GM23338 (cell line): ENCODE measurements around the gene GHRL. TPM values are rescaled to one million over a fixed set of nuclear protein-coding genes. Genes with fewer than 3 reads are reported as not detected.

Experiments
- ATAC-seq: fragments of 200-7000 bp; cut with Tn5 transposase; 3 replicates; pipeline ENCODE4 v1.9.1; 2020
- DNase-seq: peaks from one replicate; pipeline ENCODE4 v3.0.0-alpha.2; 2015; ENCODE audit warnings: low spot score
- H2AFZ ChIP-seq: fragments of 200-600 bp; sonication (generic); 2 replicates; pipeline ENCODE4 v1.8.0; 2016; ENCODE audit warnings: antibody characterized with exemption, mild to moderate bottlenecking, moderate library complexity
- H3F3A ChIP-seq: fragments of 200-600 bp; sonication (generic); replicated peaks from 2 replicates; pipeline ENCODE4 v1.8.0; 2017; ENCODE audit warnings: antibody characterized with exemption, mixed run types, low read depth
- H3K27ac ChIP-seq: fragments of 200-600 bp; sonication (generic); 2 replicates; pipeline ENCODE4 v1.6.1; 2016; ENCODE audit warnings: low read depth
- H3K27me3 ChIP-seq: fragments of 200-600 bp; sonication (generic); 2 replicates; pipeline ENCODE4 v1.8.0; 2016; ENCODE audit warnings: mild to moderate bottlenecking, mixed run types, moderate library complexity; ENCODE audit not compliant: insufficient read depth
- H3K36me3 ChIP-seq: fragments of 200-600 bp; sonication (generic); 2 replicates; pipeline ENCODE4 v1.8.0; 2016; ENCODE audit warnings: mild to moderate bottlenecking; ENCODE audit not compliant: insufficient read depth
- H3K4me1 ChIP-seq: fragments of 200-600 bp; sonication (generic); 2 replicates; pipeline ENCODE4 v1.8.0; 2016; ENCODE audit warnings: mild to moderate bottlenecking, moderate library complexity; ENCODE audit not compliant: insufficient read depth
- H3K4me2 ChIP-seq: fragments of 200-600 bp; sonication (generic); 2 replicates; pipeline ENCODE4 v1.7.1; 2017; ENCODE audit warnings: mixed run types
- H3K4me3 ChIP-seq: fragments of 200-600 bp; sonication (generic); 2 replicates; pipeline ENCODE4 v1.6.1; 2016; ENCODE audit warnings: mixed run types
- H3K79me2 ChIP-seq: fragments of 200-600 bp; sonication (generic); replicated peaks from 2 replicates; pipeline ENCODE4 v1.8.0; 2017; ENCODE audit warnings: mild to moderate bottlenecking; ENCODE audit not compliant: insufficient read depth
- H3K9me2 ChIP-seq: fragments of 200-600 bp; sonication (generic); 2 replicates; pipeline ENCODE4 v1.8.0; 2017; ENCODE audit not compliant: insufficient read depth
- H4K20me1 ChIP-seq: fragments of 200-600 bp; sonication (generic); replicated peaks from 2 replicates; pipeline ENCODE4 v1.8.0; 2017; ENCODE audit warnings: mild to moderate bottlenecking; ENCODE audit not compliant: insufficient read depth
- H3K27ac Mint-ChIP-seq: 2 replicates; pipeline ENCODE4 v1.8.0; 2020; ENCODE audit warnings: inconsistent platforms, mild to moderate bottlenecking, moderate library complexity, mixed read lengths
- H3K27me3 Mint-ChIP-seq: 3 replicates; pipeline ENCODE4 v1.8.0; 2022; ENCODE audit warnings: low read depth, mild to moderate bottlenecking, moderate library complexity, mixed read lengths, inconsistent platforms; ENCODE audit not compliant: insufficient read depth, poor library complexity
- H3K36me3 Mint-ChIP-seq: 3 replicates; pipeline ENCODE4 v1.8.0; 2021; ENCODE audit warnings: low read depth, mild to moderate bottlenecking, inconsistent platforms, moderate library complexity, mixed read lengths
- H3K4me1 Mint-ChIP-seq: 3 replicates; pipeline ENCODE4 v1.8.0; 2020; ENCODE audit warnings: mild to moderate bottlenecking, inconsistent platforms, mixed read lengths
- H3K4me3 Mint-ChIP-seq: 3 replicates; pipeline ENCODE4 v1.8.0; 2021; ENCODE audit warnings: moderate library complexity, mild to moderate bottlenecking, inconsistent platforms, mixed read lengths
- H3K9me3 Mint-ChIP-seq: 3 replicates; pipeline ENCODE4 v1.8.0; 2020; ENCODE audit warnings: moderate library complexity, mild to moderate bottlenecking, inconsistent platforms, mixed read lengths
- CREB1 ChIP-seq: fragments of 250-450 bp; sonication (Bioruptor Pico); IDR thresholded peaks from 2 replicates; pipeline ENCODE4 v1.5.0; 2020; ENCODE audit warnings: low read depth, mild to moderate bottlenecking, moderate library complexity
- CTCF ChIP-seq, 2 experiments: fragments of 200-600 bp in 1 of 2; sonication (generic) in 1 of 2; conservative IDR thresholded peaks; 2 replicates each; pipeline versions ENCODE4 v1.5.1 to v1.6.1; 2016 to 2017; ENCODE audit warnings: antibody characterized with exemption in 2 of 2, low read depth in 2 of 2, mild to moderate bottlenecking in 2 of 2, moderate library complexity in 1 of 2
- ETS1 ChIP-seq: IDR thresholded peaks from 2 replicates; pipeline ENCODE4 v1.6.1; 2016; ENCODE audit warnings: antibody characterized with exemption
- EZH2 ChIP-seq: fragments of 200-600 bp; sonication (generic); IDR thresholded peaks from one replicate; pipeline ENCODE4 v1.8.0; 2017; ENCODE audit warnings: antibody characterized with exemption, mild to moderate bottlenecking, low read depth; ENCODE audit not compliant: unreplicated experiment
- JUNB ChIP-seq: IDR thresholded peaks from one replicate; pipeline ENCODE4 v1.6.1; 2016; ENCODE audit warnings: antibody characterized with exemption; ENCODE audit not compliant: unreplicated experiment
- NANOG ChIP-seq: IDR thresholded peaks from 2 replicates; pipeline ENCODE4 v1.6.1; 2016; ENCODE audit warnings: antibody characterized with exemption, borderline replicate concordance
- POLR2AphosphoS5 ChIP-seq: IDR thresholded peaks from 2 replicates; pipeline ENCODE4 v1.6.1; 2016; ENCODE audit warnings: antibody characterized with exemption, low read depth
- REST ChIP-seq: IDR thresholded peaks from one replicate; pipeline ENCODE4 v1.6.1; 2018; ENCODE audit warnings: antibody characterized with exemption; ENCODE audit not compliant: unreplicated experiment
- STAT1 ChIP-seq: IDR thresholded peaks from one replicate; pipeline ENCODE4 v1.6.1; 2016; ENCODE audit warnings: antibody characterized with exemption; ENCODE audit not compliant: unreplicated experiment
- ZNF114 ChIP-seq: fragments of 250-450 bp; sonication (Bioruptor Pico); IDR thresholded peaks from 2 replicates; pipeline ENCODE4 v1.5.0; 2020; ENCODE audit warnings: mild to moderate bottlenecking, moderate library complexity
- ZNF462 ChIP-seq: fragments of 250-450 bp; sonication (Bioruptor Pico); IDR thresholded peaks from 2 replicates; pipeline ENCODE4 v1.5.0; 2020; ENCODE audit warnings: mild to moderate bottlenecking, moderate library complexity
- polyA plus RNA-seq: library from polyadenylated mRNA; unstranded; fragments of >200 nt; fragmentation: Nextera tagmentation; extraction: Ambion mirVana; gene quantifications from 2 replicates; pipeline ENCODE4 v1.2.1, GENCODE V29; 2016
- total RNA-seq: library from RNA; depleted of rRNA; stranded (reverse); fragments of >200 nt; shearing (Covaris generic); gene quantifications from 2 replicates; pipeline ENCODE4 v1.2.3, GENCODE V29; 2014

The GHRL gene
- total and polyA plus RNA-seq, 2 experiments from 2014 or later: 0.78 TPM; not detected in 1

DNA sequence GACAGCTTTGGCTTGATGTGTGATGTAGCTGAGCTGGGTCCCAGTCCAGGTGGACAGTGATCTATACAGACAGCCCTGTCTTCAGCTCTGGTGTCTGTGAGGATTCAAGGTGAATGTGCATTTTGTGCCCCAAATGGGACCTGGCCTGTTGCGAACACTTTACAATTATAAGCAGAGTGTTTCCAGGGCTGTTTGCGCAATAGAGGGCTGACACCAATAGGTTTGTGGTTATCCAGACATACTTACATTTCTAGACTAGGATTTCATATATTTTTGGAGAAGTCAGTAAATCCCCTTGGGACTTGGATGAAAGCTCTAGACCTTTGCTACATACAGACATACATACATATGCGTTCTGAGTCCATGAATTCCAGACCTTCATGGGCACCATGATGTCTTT, 48.7 kb downstream of the GHRL start:
- Histone ChIP-seq H3K4me2 (no peak overlapping the region), H3K36me3 (peaks cover 11% of the 10 kb centered on the region; the same call in 1 of the 2 replicates), H3K4me3 (no peak overlapping the region), H3F3A (0 out of 2 replicates have a peak, but pooled peaks cover 4% of the 10 kb centered on the region), H3K27me3 (peaks cover 8% of the 10 kb centered on the region; the same call in 1 of the 2 replicates), H4K20me1 (no peaks in the 10 kb centered on the region), H2AFZ (no peak overlapping the region), H3K27ac (no peak overlapping the region), H3K4me1 (no peaks in the 10 kb centered on the region), H3K9me2 (no peaks in the 10 kb centered on the region), H3K79me2 (no peaks in the 10 kb centered on the region)
- TF ChIP-seq REST (no peak), NANOG (no peak), POLR2AphosphoS5 (no peak), ZNF114 (no peak), CREB1 (CRISPR knock-in tag) (no peak), CTCF (conservative IDR thresholded peaks at IDR 0.05; ENCODE audit: low read depth in 2 of 2) (no peak), STAT1 (no peak), ETS1 (no peak), JUNB (no peak), EZH2 (no peak), ZNF462 (CRISPR knock-in tag) (no peak)
- peaks cover 37% of the 10 kb centered on the region for H3K36me3 Mint-ChIP-seq
- H3K4me1 Mint-ChIP-seq: peaks cover 7% of the 10 kb centered on the region
- no peak overlapping the region for H3K4me3 Mint-ChIP-seq
- ATAC-seq: no peak
- peaks cover 23% of the 10 kb centered on the region for H3K27me3 Mint-ChIP-seq
- no peak for DNase-seq
- peaks cover 43% of the 10 kb centered on the region for H3K9me3 Mint-ChIP-seq
- H3K27ac Mint-ChIP-seq: no peak overlapping the region
